GM19395 (cell line): ENCODE measurements around the gene PCNX3.
"Not testable (repeated sequence)": the region's sequence is repeated elsewhere in the genome, so short reads cannot be mapped to it uniquely, and the experiment has no call there.

Source experiments
- ATAC-seq: cut with Tn5 transposase; IDR thresholded peaks from one replicate; pipeline ENCODE4 v1.9.1; 2021; ENCODE audit warnings: mild to moderate bottlenecking, moderate library complexity; ENCODE audit not compliant: unreplicated experiment

The PCNX3 gene

GRCh38 chr11:65680192-65680743 is 64.7 kb downstream of the PCNX3 start:
- ATAC-seq = no peak

- ATAC-seq = not testable (repeated sequence)
These were observed 67.9 kb downstream of the PCNX3 start for GRCh38 chr11:65683480-65683879.

DNA sequence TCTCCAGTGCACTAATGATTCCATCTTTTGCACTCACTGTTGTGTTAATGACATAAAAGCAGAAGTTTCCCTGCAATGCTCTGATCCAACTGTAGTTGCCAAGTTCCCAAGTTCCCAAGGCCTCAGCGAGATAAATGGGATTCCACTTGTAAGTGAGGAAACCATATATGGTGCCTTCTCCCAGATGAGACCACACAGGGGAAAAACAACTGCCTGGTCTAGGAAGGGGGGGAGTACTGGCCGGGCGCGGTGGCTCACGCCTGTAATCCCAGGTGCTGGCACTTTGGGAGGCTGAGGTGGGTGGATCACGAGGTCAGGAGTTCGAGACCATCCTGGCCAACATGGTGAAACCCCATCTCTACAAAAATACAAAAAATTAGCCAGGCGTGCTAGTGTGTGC is 70.4 kb downstream of the PCNX3 start:
- ATAC-seq = no peak
